ENCODE data around the gene FHDC1. TPM values are rescaled to one million over a fixed set of nuclear protein-coding genes. Genes with fewer than 3 reads are reported as not detected.

The FHDC1 gene
- total and polyA plus RNA-seq, 9 donors = 3.6 to 11.1 (median 6.9) TPM

- Histone ChIP-seq H3K27ac (ENCODE audit: low read length) (no peak overlapping the region), H3K4me3 (ENCODE audit: low read length) (no peak overlapping the region), H3K36me3 (ENCODE audit: control insufficient read depth, insufficient read depth, low read length) (peaks cover 8% of the 10 kb centered on the region), H3K4me1 (ENCODE audit: control insufficient read depth, insufficient read depth, low read length) (peaks cover 21% of the 10 kb centered on the region), H3K9me3 (replicated peaks; ENCODE audit: control insufficient read depth, low read depth, low read length) (no peaks in the 10 kb centered on the region), H3K27me3 (ENCODE audit: control insufficient read depth, insufficient read depth, low read length) (no peaks in the 10 kb centered on the region)
- no CpG with 5 or more reads among the region's 2 CpGs for WGBS (ENCODE audit: insufficient coverage)
- no peak for DNase-seq
Measured at GRCh38 chr4:152956147-152956546, 20.0 kb downstream of the FHDC1 start.

DNA sequence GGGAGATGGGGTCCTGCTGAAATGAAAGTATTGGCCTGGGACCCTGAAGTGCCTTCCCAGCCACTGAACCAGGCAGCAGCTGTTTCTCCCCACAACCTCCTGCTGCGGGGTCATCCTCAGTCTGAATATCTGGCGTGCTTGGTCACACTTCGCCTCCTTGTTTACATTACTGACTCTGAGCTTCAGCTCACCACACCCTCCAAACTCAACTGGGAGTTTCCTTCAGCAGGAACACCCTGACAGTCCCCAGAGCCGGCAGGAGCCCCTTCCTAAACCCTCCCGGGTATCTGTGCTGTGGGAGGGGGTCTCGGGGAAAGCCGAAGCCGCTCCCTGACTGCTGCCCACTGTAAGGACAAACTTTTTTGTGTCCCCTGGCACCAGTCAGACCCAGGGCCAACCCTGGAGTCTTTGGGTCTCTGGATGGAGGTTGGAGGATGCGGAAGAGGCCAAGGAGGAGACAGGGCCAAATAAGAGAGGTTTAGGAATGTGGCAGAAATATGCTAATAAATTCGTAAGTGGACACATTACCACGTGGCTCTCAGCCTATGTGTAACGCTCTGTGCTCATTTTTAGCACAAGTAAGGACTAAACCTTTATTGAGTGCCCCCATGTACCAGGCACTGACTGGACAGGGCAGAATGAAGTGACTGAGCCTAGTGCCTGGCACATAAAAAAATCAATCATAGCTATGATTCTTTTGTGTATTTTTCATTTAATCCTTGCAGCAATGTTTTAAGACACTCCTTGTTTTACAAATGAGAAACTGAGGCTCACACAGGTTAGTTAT, 20.7 kb downstream of the FHDC1 start:
- H3K4me1 ChIP-seq (ENCODE audit: control insufficient read depth, insufficient read depth, low read length) = peaks cover 25% of the 10 kb centered on the region
- peak overlapping the region; percentile 35 for H3K27ac ChIP-seq (ENCODE audit: low read length)
- no peaks in the 10 kb centered on the region for H3K9me3 ChIP-seq (replicated peaks; ENCODE audit: control insufficient read depth, low read depth, low read length)
- no peaks in the 10 kb centered on the region for H3K27me3 ChIP-seq (ENCODE audit: control insufficient read depth, insufficient read depth, low read length)
- WGBS (ENCODE audit: insufficient coverage) = 47% methylated on average over 8 of the region's 12 CpGs
- no peak overlapping the region for H3K4me3 ChIP-seq (ENCODE audit: low read length)
- DNase-seq = peak; percentile 64
- H3K36me3 ChIP-seq (ENCODE audit: control insufficient read depth, insufficient read depth, low read length) = peaks cover 10% of the 10 kb centered on the region

GRCh38 chr4:152957437-152958171, 21.5 kb downstream of the FHDC1 start:
- Histone ChIP-seq H3K4me1 (ENCODE audit: control insufficient read depth, insufficient read depth, low read length) (peaks cover 25% of the 10 kb centered on the region), H3K27ac (ENCODE audit: low read length) (peak overlapping the region; percentile 13), H3K27me3 (ENCODE audit: control insufficient read depth, insufficient read depth, low read length) (no peaks in the 10 kb centered on the region), H3K4me3 (ENCODE audit: low read length) (no peak overlapping the region), H3K36me3 (ENCODE audit: control insufficient read depth, insufficient read depth, low read length) (peaks cover 10% of the 10 kb centered on the region), H3K9me3 (replicated peaks; ENCODE audit: control insufficient read depth, low read depth, low read length) (no peaks in the 10 kb centered on the region)
- WGBS (ENCODE audit: insufficient coverage) = 90% methylated on average over 2 of the region's 11 CpGs
- DNase-seq = no peak

GRCh38 chr4:152959080-152959479, 23.0 kb downstream of the FHDC1 start:
- peaks cover 25% of the 10 kb centered on the region for H3K4me1 ChIP-seq (ENCODE audit: control insufficient read depth, insufficient read depth, low read length)
- no CpG with 5 or more reads among the region's 2 CpGs for WGBS (ENCODE audit: insufficient coverage)
- no peaks in the 10 kb centered on the region for H3K9me3 ChIP-seq (replicated peaks; ENCODE audit: control insufficient read depth, low read depth, low read length)
- H3K27me3 ChIP-seq (ENCODE audit: control insufficient read depth, insufficient read depth, low read length) = no peaks in the 10 kb centered on the region
- no peak for DNase-seq
- H3K27ac ChIP-seq (ENCODE audit: low read length) = no peak overlapping the region
- no peak overlapping the region for H3K4me3 ChIP-seq (ENCODE audit: low read length)
- peaks cover 15% of the 10 kb centered on the region for H3K36me3 ChIP-seq (ENCODE audit: control insufficient read depth, insufficient read depth, low read length)

- Histone ChIP-seq H3K4me1 (ENCODE audit: control insufficient read depth, insufficient read depth, low read length) (peaks cover 25% of the 10 kb centered on the region), H3K36me3 (ENCODE audit: control insufficient read depth, insufficient read depth, low read length) (peaks cover 17% of the 10 kb centered on the region), H3K4me3 (ENCODE audit: low read length) (no peak overlapping the region), H3K9me3 (replicated peaks; ENCODE audit: control insufficient read depth, low read depth, low read length) (no peaks in the 10 kb centered on the region), H3K27ac (ENCODE audit: low read length) (no peak overlapping the region), H3K27me3 (ENCODE audit: control insufficient read depth, insufficient read depth, low read length) (no peaks in the 10 kb centered on the region)
- WGBS (ENCODE audit: insufficient coverage) = no CpG with 5 or more reads among the region's 3 CpGs
- DNase-seq = peak; percentile 56
Measured at GRCh38 chr4:152960082-152960481, 24.0 kb downstream of the FHDC1 start.

GRCh38 chr4:152961014-152961772, 25.1 kb downstream of the FHDC1 start:
- no peak for DNase-seq
- H3K9me3 ChIP-seq (replicated peaks; ENCODE audit: control insufficient read depth, low read depth, low read length) = no peaks in the 10 kb centered on the region
- no peak overlapping the region for H3K4me3 ChIP-seq (ENCODE audit: low read length)
- H3K36me3 ChIP-seq (ENCODE audit: control insufficient read depth, insufficient read depth, low read length) = peaks cover 17% of the 10 kb centered on the region
- H3K27ac ChIP-seq (ENCODE audit: low read length) = no peak overlapping the region
- peaks cover 23% of the 10 kb centered on the region for H3K4me1 ChIP-seq (ENCODE audit: control insufficient read depth, insufficient read depth, low read length)
- no peaks in the 10 kb centered on the region for H3K27me3 ChIP-seq (ENCODE audit: control insufficient read depth, insufficient read depth, low read length)
- 67% methylated on average over 2 of the region's 14 CpGs for WGBS (ENCODE audit: insufficient coverage)

DNA sequence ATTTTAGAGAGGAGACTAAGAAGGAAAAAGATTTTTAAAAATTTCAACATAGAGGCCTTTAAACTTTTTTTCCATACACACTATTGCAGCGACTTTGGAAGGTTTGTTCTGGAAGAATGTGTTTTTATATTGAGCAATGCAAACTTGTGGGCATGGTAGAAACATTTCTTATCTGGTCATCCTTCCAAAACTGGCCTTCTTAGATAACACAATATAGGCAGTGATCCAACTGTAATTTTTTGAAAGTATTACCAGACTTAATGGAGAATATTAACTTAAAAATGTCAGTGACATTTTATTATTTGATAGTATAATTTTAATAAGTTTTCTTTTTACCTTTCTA, 25.6 kb downstream of the FHDC1 start:
- H3K4me3 ChIP-seq (ENCODE audit: low read length) = no peak overlapping the region
- no peak for DNase-seq
- peaks cover 18% of the 10 kb centered on the region for H3K4me1 ChIP-seq (ENCODE audit: control insufficient read depth, insufficient read depth, low read length)
- H3K36me3 ChIP-seq (ENCODE audit: control insufficient read depth, insufficient read depth, low read length) = peaks cover 17% of the 10 kb centered on the region
- no peaks in the 10 kb centered on the region for H3K9me3 ChIP-seq (replicated peaks; ENCODE audit: control insufficient read depth, low read depth, low read length)
- no peaks in the 10 kb centered on the region for H3K27me3 ChIP-seq (ENCODE audit: control insufficient read depth, insufficient read depth, low read length)
- WGBS (ENCODE audit: insufficient coverage) = no CpG with 5 or more reads among the region's 1 CpG
- no peak overlapping the region for H3K27ac ChIP-seq (ENCODE audit: low read length)

GRCh38 chr4:152962150-152962549, 26.0 kb downstream of the FHDC1 start:
- peaks cover 17% of the 10 kb centered on the region for H3K36me3 ChIP-seq (ENCODE audit: control insufficient read depth, insufficient read depth, low read length)
- H3K9me3 ChIP-seq (replicated peaks; ENCODE audit: control insufficient read depth, low read depth, low read length) = no peaks in the 10 kb centered on the region
- H3K27ac ChIP-seq (ENCODE audit: low read length) = no peak overlapping the region
- no peak for DNase-seq
- H3K4me1 ChIP-seq (ENCODE audit: control insufficient read depth, insufficient read depth, low read length) = peaks cover 14% of the 10 kb centered on the region
- no peak overlapping the region for H3K4me3 ChIP-seq (ENCODE audit: low read length)
- WGBS (ENCODE audit: insufficient coverage) = no CpG with 5 or more reads among the region's 5 CpGs
- H3K27me3 ChIP-seq (ENCODE audit: control insufficient read depth, insufficient read depth, low read length) = no peaks in the 10 kb centered on the region

DNA sequence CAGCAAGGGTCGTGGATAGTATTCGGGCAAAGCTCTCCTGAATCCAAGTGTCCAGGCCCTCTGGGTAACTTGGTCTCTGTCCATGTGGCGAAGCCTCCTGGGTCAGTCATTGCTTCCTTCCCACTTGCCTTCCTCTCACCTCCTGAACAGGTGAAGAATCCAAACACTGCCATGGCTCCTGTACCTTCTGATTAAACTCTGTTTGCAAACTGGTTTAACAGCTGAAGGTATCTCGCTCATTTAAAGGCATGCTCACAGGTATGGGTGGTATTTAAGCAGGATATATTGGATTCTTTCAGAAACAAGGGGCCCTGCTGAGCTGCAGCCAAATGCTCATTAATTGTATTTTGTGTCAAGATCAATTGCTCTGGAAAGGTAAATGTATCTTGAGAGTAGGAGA, 28.2 kb downstream of the FHDC1 start:
- H3K4me3 ChIP-seq (ENCODE audit: low read length) = no peak overlapping the region
- no peaks in the 10 kb centered on the region for H3K9me3 ChIP-seq (replicated peaks; ENCODE audit: control insufficient read depth, low read depth, low read length)
- no peaks in the 10 kb centered on the region for H3K27me3 ChIP-seq (ENCODE audit: control insufficient read depth, insufficient read depth, low read length)
- H3K27ac ChIP-seq (ENCODE audit: low read length) = no peak overlapping the region
- DNase-seq = no peak
- H3K36me3 ChIP-seq (ENCODE audit: control insufficient read depth, insufficient read depth, low read length) = peaks cover 13% of the 10 kb centered on the region
- WGBS (ENCODE audit: insufficient coverage) = 82% methylated on average over 4 of the region's 4 CpGs
- peaks cover 7% of the 10 kb centered on the region for H3K4me1 ChIP-seq (ENCODE audit: control insufficient read depth, insufficient read depth, low read length)

DNA sequence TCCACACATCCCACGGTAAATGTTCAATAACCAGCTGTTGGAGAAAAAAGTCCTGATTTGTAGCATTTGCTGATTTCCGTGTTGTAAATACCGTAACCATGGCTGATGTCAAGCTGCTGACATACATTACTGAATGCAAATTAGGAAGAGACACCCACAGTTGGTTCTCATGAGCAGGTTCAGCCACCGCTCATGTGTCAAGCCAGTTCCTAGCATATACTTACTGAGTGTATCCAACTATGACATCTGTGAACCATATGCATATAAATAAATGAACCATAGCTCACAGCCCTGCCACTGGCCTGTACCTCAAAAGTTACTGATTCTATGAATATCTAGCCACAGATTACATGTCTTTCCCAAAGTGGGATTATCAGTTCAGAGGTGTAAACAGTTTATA, 29.5 kb downstream of the FHDC1 start:
- Histone ChIP-seq H3K9me3 (replicated peaks; ENCODE audit: control insufficient read depth, low read depth, low read length) (no peaks in the 10 kb centered on the region), H3K4me3 (ENCODE audit: low read length) (no peak overlapping the region), H3K27ac (ENCODE audit: low read length) (no peak overlapping the region), H3K4me1 (ENCODE audit: control insufficient read depth, insufficient read depth, low read length) (peaks cover 7% of the 10 kb centered on the region), H3K36me3 (ENCODE audit: control insufficient read depth, insufficient read depth, low read length) (peaks cover 13% of the 10 kb centered on the region), H3K27me3 (ENCODE audit: control insufficient read depth, insufficient read depth, low read length) (no peaks in the 10 kb centered on the region)
- WGBS (ENCODE audit: insufficient coverage) = 60% methylated on average over 2 of the region's 4 CpGs
- no peak for DNase-seq

All from muscle of leg (tissue), 11 donors.